Kidney tubule cell (primary cell): ENCODE data around the gene ZBTB42.

Experiments used
- DNase-seq: peaks from one replicate; pipeline ENCODE4 v3.0.0-alpha.2; 2018; ENCODE audit warnings: low spot score

Gene ZBTB42

DNA sequence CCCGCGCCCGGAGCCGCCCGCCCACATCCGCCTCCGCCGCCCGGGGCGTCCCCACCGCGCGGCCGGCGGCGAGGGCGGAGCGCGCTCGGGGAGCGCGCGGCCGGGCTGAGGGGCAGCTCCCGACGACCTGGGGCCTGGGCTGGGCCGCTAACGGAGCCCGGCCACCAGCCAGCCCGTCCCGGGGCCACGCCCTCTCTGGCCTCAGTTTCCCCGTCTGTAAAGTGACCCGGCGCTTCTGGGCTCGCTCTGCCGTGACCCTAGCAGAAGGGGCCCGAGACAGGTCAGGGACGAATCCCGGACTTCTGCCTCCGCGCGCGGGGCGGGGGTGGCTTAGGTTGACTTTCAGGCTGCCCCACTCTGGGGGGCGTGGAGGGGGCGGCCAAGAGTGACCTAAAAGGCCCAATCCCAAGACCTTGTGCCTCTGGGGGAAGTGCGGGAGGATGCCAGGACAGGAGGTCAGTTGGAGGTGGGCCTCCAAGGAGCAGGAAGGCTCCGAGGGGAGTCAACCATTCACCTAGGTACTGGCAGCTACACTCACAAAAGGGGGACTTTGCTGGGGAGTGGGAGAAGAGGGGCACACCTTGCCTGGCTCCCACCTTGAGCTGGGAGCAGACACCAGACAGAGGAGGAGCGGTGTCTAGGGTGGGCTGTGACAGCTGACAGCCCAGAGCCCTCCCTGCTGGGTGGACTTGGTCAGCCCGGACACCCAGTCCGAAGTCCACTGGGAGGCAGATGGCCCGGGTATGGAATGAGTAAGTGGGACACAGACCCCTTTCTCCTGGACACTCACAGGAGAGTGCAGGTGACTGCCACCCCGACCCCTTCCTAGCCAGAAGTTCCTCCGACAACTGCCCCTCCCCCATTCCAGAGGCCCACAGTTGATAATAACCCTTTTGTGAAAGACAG lies 4.9 kb upstream of the ZBTB42 start:
- DNase-seq = peak; percentile 71

DNA sequence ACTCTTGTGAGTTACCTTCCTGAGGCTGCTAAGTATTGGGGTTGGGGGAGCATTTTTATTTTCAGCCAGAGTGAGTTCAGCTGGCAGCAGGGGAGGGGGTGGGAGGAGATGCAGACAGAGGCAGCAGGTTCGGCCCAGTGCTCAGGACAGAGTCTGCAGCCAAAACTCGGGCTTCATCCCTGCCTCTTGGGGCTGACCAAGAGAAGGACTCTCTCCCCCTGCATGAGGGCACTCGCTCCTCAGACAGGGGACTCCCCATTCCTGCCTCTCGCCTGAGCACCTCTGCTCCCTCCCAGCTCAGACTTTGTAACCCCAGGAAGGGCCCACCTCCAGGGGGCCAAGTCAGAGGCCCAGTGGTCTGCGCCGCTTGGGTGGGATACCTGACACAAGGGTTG lies 4.2 kb upstream of the ZBTB42 start:
- no peak for DNase-seq

DNA sequence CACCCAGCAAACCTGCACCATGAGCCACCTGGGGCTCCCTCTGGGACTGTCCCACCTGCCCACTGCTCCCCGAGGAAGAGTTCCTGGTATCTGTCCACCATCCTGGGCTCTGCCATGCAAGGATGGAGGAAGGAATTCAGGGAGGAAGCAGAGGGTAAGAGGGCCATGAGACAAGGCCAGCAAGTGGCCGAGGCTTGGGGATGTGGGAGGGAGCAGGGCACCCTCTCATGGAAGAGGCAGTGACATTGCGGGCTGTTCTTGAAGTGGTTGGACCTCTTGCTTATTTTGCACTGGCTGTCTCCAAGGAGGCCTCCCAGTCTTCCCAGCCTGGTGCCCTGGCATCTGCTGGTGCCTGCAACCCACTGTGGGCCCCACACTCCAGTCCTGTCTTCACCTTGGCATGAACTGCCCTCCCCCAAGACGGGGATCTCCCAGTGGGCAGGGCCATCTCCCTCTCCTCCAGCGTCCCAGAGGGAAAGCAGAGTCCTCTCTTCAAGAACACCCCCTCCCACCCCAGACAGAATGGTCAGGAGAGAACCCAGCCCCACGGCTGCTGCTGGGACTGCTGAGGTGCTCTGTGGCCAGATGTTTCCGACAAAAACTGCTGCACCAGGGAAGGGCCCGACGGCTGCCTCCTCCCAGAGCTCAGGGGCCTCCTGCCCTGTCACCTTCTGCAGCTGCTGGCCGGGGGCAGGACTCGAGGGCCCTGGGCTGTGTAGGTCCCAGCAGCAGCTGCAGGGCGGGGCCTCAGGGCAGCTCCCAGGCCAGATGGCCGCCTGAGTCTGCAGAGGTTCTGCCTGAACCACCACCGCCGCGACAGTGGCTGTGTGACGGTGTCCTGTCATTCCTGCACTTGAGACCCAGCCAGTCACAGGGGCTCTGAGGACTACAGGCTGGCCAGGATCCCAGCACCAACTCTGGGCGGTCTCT lies 3.5 kb upstream of the ZBTB42 start:
- peak; percentile 34 for DNase-seq

DNA sequence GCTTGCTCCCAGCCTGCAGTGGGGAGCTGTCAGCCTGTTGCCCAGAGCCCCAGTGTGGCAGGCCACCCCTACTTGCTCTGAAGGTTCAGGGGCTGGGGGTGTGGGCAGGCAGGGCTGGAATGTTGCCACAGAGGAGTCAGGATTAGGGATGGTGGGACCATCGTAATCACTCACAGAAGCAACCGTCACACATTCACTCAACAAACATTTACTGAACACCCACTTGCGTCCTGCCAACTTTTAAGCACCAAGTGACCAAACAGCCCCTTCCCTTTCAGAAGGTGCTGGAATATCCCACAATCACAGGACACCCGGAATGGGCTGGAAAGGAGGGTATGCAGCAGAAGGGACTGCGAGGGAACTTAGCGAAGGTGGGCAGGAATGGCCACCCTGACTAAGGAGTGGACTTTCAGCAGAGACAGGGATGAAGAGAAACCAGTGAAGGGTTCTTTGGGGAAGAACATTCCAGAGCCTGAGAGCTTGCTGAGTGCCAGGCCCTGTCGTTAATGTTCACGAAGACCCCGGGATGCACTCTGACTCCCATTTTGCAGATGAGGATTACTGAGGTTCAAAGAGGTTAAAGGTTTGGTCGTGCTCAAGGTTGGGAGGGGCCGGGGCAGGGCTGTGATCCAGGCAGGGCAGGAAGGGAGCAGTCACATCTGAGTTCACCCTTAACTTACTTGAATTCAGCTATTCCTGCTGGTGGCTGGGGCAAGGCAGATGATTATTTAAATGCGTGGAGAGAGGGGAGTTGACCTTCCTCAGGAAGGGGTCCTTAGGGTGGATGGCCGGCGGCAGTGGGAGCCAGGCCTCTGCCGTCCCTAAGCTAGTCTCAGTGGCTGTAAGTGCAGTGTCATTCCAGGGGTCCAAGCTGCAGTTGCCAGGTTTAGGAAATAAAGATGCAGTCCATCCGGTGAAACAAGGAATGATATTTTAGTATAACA lies 2.3 kb upstream of the ZBTB42 start:
- no peak for DNase-seq

DNA sequence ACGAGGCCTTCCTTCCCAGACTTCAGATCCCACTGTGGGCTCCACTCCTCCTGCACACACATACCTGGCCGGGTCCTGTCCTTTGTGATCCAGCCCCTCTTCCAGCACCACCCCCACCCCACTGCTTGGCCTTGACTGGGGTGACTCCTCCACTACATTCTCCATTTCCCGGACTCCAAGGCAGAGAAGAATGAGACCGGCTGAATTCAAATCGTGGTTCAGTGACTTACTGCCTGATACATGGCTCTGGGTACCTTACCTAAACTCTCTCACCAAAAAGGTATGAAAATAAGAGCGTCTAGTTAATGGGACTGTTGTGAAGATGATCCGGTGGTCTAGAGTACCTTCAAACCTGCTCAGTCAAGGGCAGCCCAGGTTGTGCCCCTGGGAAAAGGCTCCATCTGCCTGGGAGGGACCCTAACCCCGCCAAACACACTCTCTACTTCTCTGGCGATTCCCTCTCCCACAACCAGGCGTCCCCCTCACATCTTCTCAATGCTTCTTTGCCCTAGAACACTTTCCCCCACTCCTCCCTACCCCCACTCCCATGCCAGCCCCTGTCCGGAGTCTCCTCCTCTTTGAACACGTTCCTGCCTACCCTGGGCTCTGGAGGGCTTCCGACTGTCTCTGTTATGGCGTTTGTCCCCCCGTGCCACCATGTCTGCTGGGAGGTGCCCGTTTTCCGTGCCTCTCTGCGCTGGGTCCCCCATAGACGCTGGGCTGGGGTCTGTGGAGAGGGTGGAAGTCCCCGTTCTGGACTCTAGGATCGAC lies 1.5 kb upstream of the ZBTB42 start:
- no peak for DNase-seq

DNA sequence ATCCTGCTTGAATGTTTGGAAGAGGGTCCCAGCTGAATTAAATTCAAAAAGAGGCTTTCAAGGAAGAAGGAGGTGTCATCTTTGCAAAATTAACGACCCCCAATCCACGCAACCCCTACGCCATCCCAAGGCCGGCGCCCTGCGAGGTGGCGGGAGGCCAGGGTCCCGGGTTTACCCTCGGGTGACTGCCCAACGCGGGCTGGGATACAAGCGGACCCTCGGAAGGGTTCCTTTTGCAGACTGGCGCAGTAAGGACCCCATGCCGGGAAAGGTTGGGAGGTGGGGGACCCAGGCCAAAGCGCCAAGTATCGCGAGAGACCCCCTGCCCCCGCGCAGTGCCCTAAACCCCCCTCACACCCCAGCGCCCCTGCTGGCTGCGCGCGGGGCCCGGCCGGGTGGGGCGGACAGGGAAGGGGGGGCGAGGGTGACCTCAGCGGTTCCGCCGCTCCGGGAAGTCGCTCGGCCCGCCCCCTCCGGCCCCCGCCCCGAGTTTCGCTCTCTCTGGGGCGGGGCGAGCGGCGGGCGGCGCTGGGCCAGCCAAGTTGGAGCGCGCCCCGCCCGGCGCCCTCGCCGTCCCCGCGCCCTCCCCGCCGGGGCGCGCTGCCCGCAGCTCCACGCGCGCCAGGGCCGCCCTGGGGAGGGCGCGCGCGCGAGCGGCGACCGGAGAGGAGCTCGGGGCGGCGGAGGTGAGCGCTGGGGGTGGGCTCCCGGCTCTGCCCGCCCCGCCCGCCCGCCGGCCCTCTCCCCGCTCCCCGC lies 708 bp upstream of the ZBTB42 start:
- DNase-seq = peak; percentile 81

DNA sequence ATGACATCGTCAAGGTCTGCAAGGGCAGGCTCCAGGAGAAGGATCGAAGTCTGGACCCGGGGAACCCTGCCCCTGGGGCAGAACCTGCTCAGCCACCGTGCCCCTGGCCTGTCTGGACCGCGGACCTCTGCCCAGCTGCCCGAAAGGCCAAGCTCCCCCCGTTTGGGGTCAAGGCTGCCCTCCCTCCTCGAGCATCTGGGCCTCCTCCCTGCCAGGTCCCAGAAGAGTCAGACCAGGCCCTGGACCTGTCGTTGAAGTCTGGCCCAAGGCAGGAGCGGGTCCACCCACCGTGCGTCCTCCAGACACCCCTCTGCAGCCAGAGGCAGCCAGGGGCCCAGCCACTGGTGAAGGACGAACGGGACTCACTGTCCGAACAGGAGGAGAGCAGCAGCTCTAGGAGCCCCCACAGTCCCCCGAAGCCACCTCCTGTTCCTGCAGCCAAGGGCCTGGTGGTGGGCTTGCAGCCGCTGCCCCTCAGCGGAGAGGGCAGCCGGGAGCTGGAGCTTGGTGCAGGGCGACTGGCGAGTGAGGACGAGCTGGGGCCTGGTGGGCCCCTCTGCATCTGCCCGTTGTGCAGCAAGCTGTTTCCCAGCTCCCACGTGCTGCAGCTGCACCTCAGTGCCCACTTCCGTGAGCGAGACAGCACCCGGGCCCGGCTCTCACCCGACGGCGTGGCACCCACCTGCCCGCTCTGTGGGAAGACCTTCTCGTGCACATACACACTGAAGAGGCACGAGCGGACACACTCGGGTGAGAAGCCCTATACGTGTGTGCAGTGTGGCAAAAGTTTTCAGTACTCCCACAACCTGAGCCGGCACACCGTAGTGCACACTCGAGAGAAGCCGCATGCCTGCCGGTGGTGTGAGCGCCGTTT lies 856 bp downstream of the ZBTB42 start:
- DNase-seq = no peak

DNA sequence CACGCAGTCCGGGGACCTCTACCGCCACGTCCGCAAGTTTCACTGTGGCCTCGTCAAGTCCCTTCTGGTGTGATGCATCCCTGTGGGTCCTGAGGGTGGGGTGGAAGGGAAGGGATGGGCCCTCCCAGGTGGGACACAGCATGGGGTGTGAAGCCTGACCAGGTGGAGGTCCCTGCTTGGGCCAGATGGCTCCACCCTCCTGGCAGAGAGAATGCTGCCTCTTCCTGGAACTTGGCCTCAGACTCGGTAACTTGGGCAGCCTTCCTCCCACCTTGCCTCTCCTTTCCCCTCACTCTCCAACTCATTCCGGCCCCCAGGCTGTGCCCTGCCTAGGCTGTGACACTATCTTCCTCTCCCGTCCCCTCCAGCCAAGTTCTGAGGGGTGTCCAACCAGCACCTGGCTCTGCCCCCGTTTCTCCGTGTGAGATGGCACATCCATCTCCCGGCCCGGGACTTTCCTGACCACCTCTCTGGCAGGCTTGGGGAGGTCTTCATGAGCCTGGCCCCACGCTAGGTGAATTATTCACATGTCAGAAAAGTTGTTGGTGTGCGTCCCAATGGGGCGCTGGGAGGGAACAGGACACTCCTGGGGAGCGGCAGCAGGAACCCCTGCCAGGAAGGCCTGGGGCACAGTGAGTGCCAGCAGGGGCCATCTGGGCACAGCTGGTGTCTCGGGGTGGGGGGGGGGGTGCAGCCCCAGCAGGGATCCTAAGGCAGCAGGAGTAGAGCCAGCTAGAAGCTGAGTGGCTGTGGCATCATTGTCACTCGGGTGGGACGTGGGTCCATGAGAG lies 1.7 kb downstream of the ZBTB42 start:
- no peak for DNase-seq

DNA sequence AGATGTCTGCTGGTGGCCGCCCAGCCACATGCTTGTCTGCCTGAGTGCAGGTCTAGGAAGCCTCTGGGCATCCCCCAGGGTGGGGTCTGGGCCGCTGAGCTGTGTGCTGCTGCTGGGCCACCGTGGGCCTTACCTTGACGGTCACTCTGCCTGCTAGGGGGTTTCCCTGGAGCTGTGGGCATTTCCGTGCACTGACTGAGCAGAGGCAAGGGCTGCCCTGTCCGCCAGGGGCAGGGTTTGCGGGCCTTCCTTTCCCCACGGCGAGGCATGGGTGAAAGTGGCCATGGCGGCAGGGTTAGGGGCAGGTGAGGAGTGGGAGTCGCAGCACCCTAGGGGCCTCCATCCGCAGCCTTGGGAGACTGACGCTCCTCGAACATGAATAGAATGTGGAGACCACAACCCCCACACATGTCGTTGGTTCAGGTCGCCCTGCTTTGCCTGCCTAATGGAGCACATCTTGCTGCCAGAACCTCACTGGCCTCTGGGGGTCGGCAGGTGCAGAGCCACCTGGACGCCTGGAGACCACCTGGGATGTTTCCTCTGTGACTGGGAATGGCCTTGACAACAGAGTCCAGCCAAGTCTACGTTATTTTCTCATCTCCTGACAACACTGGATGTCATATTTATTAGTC lies 2.5 kb downstream of the ZBTB42 start:
- no peak for DNase-seq

DNA sequence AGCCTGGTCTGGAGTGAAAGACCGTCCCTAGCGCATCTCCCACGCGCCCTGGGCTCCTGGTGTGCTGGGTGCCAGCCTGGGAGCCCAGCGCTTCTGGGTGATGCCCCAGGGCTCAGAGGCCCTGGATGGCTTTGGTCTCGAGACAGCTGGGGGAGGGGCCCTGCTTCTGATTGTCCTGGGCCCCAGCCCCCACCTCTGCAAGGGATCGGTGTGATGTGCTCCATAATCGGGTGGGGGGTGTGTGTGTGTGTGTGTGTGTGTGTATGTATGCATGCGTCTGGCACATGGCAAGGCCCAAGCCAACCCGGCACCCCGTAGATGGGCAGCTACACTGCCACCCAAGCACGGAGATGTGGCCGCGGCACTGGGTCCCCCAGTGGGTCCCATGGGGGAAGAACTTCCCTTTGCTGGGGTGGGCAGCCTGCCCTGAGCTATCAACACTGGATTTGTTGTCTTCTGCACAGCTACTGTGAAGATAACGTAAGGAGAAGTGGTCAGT lies 3.1 kb downstream of the ZBTB42 start:
- peak; percentile 46 for DNase-seq

DNA sequence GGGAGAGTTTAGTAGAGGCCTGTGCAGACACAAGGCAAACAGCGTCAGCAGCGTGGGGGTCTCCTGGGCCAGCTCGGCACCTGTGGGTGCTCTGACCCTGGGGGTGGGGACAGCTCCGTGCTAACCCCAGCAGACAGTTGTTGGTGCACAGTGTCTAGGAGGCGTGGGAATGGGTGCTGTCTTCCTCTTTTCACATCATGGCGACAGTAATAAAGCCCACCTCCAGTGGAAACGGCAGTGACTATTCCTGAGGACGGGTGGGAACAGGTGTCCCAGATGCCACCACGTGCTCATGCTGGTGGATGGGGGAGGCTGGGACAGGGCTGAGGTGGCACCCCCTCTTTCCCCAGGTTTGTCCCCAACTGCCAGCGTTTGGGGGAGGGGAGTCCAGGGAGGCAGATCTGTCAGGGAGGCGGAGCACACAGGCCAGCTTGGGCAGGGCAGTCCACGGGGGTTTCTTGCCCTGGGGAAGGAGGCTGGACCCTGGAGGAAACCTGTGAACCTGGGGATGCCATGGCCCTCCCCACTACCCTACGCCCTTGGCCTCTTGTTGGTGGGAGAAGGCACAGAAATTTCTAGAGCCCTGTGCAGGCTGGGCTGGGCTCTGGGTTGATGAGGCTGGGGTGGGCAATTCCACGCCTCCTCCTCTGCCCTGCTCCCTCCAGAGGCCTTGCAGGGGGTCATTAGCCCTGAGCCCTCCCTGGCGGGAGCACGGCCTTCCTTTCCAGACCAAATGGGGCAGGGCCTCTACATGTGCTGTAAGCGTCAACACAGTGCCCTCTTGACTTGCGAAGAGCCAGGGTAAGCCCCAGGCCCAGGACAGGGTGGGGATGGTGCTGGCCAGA lies 3.8 kb downstream of the ZBTB42 start:
- DNase-seq = no peak

DNA sequence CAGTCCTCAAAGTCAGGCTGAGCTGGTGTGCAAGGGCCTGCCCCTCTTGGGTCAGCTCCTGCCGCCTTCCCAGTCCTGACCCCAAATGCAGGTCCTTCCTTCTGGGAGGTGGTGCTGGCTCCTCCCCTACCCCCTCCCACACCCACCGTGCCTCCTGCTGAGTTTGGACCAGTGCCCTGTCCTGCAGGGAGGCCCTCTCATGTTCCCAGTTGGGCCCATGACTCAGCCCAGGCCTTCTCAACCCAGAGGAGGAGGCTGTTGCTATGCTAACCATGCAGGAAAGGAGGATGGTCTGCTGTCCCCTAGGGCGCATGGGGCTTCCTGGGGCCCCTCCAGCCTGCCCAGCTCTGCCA lies 4.4 kb downstream of the ZBTB42 start:
- DNase-seq = peak; percentile 88

DNA sequence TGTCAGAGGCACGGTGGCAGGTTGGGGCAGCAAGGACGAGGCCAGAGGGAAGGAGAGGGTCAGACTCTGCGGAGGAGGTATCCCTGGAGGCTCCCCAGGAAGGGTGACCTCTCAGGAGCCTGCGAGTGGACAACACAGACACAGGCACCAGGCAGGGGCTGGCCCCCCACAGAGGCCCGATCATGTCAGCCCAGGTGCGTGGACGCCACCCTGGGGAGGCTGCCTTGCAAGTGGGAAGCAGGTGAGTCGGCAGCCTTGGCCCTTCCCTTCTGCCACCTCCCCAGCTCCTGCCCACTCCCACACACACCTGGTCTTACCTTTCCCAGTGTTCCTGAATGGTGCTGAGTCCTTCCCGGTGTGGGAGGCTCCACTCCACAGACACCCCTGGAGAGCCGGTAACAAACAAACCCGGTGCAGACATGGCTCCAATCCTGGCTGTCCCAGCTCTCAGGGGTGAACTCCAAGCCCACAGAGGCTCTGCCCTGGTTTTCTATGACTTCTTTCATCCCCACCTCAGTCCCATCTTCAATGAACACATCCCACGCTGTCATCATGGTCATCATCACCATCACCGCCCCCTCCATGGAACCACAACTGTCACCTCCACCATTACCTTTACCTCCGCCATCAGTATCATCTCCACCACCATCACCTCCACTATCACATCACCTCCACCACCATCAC lies 5.2 kb downstream of the ZBTB42 start:
- no peak for DNase-seq

DNA sequence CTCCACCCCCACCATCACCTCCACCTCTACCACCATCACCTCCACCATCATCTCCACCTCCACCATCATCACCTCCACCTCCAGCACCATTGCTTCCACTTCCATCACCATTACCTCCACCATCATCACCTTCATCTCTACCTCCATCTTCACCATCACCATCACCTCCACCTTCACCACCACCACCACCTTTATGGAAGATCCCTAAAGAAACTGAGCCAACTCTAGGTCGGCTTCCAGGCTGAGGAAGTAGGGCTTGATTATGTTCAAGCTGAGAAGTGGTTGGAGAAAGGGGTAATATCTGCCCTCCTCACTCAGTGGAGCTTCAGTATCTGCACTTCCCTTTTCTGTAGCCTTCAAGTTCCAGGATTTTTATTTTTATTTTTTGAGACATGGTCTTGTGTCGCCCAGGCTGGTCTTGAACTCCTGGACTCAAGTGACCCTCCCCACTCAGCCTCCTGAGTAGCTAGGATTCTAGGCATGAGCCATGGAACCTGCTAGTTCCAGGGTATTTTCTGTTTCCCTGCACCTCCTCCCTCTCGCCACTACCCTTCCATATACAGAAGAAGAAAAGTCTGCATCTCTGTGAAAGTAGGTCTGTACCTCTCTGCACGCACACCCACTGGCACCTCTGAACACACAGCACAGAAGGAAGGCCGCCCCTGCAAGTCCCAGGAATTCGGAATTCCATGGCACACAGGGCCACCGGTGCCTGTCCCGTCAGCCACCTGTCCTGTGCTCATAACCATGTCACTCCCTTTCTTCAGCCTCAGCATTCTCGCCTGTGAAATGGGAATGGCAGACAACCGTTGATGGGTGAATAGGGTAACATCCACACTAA lies 5.9 kb downstream of the ZBTB42 start:
- DNase-seq = no peak

DNA sequence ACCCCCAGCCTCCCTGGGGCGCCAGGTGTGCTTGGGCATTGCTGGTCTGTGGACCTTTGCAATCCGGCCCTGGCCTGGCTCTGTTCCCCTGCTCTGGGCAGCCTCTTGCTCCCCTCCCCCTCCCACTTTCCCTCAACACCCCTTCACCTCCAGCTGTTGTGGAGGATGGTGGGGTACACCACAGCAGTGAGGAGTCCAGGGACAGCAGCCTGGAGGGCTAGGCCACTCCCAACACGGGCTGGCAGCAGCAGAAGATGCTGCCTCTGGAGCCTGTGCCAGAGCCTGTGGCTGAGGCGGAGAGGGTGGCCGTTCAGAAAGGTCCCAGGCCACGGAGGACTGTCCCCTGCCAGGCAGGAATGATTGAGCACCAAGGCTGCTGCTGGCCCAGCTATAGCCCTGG lies 7.6 kb downstream of the ZBTB42 start:
- no peak for DNase-seq
